ENCODE measurements around the gene HOXB13. TPM values are rescaled to one million over a fixed set of nuclear protein-coding genes. Genes with fewer than 3 reads are reported as not detected.
"Not testable (repeated sequence)": the region's sequence is repeated elsewhere in the genome, so short reads cannot be mapped to it uniquely, and the experiment has no call there.

The HOXB13 gene
- total RNA-seq, 1 donor from 2014 or later, result 0.10 TPM

DNA sequence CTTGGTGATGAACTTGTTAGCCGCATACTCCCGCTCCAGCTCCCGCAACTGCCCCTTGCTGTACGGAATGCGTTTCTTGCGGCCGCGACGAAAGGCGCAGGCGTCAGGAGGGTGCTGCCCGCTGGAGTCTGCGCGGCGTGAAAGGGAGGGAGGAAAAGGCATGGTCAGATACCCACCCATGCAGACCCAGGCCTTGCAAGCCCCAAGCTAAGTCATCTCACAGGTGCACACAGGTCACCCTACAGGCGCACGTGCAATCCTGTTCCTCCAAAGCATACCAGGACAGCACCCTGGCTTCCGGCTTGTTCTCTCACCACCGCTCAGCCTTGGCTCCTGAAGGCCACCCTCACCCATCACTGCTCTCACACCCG is 1.6 kb downstream of the HOXB13 start:
- DNase-seq (ENCODE audit: low read depth), result no peak

DNA sequence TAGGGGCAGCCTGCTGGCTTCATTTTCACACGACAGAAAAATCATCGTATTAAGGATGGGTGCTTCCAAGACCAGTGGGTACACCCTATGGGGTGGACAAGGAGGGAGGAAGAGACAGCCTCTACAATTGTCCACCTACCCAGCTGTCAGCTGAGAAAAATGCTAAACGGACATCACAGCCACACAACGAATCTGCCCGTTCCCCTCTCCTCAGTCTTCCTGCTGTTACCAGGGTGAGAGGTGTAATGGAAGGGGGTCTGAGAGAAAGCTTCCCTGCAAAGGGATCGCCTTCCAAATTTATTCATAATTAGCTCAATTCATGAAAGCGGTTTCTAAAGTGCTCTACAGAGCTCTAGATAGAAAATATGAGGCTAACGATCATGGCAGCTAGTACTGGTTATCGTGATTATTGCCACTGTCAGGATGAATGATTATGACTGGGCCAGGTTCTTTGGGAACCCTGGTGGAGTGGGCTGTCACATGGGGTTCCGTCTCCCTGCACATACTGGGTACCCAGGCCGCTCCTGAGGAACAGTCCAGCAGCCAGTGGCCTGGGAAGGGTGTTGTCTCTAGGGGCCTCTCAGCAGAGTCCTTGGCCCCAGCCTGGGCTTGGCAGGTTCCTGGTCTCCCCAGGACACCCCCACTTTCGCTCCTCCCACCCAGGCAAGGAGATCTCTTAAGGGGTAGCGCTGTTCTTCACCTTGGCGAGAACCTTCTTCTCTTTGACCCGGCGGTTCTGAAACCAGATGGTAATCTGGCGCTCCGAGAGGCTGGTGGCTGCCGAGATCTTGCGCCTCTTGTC is 2.2 kb downstream of the HOXB13 start:
- no peak for DNase-seq (ENCODE audit: low read depth)

DNA sequence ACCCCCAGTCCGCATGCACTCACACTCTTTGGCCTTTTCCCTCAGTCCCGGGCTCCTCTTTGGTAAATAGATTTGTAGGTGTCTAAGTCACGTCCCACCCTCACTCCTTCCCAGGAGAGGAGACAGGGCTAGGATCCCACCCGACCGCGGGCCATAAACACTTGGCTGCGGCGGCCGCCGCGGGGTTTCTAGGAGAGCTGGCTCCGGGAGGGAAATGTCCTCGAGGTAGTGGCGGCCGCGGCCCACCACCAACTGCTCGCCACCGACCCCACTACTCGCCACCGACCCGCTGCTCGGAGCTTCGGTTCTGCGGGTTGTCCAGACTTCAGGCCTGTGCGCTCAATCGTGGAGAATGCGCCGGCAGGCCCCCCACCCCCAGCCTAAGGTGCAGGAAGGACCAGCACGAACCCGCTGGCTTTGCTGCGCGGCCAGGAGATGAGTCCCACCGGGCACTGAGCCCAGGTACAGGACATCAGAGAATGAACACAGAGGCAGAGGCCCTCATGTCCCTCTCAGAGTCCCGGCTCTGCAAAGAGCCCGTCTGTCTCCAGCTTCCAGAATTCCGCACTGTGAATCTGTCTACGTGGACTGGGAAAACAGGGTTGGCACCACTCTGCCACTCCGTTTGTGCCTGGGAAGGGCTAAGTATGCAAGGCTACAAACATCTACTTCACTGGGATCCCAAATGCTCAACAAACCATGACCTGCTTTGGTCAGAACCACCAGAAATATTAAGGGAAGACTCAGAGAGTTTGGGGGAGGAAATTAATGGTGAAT is 3.1 kb downstream of the HOXB13 start:
- DNase-seq (ENCODE audit: low read depth), result no peak

DNA sequence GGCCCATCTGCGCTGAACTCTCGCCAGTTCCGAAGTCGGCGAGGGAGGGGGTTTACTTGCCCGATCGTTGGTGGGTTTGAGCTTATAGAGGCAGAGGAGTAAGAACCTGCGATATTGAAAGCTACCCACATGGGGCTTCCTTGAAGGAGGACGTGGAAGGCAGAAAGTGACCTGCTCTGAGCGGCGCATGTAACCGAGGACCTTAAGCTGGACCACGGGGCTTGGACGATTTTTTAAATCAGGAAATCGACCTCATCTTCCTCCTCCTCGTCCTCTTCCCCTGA is 3.6 kb downstream of the HOXB13 start:
- DNase-seq (ENCODE audit: low read depth), result no peak

DNA sequence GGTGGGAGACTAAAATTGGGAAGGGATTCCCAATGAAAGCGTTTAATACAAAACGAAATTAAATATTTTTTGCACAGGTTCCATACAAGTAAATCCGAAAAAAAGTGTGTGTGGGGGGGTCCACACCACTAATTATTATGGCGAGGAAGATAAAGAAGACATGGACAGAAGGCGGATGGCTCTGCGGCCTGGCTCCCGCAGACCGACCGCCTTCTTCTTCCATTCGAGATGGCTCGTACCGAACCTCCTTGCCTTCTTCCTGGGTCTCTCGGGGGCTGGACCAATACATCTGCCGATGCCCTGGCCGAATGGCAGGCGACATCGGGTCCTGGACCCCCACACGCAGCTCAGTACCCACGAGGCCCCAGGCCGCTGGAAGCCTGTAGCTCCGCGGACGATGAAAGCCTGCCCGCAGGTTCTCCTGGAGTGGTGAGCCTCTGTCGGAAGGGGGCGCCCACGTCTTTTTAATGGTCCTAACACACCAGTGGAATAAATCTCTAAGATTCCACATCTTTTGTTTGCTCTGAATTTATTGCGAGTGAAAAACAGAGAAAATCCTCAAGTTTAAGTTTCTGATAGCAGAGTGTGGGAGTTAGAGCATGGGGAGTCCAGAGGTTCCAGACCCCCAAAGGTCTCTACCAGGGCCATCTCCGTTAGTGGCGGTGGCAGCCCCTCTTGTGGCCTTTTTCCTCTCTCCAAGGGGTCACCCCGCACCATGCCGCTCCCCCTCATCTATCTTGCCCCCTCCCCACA is 4.1 kb downstream of the HOXB13 start:
- DNase-seq (ENCODE audit: low read depth), result peak; percentile 54

DNA sequence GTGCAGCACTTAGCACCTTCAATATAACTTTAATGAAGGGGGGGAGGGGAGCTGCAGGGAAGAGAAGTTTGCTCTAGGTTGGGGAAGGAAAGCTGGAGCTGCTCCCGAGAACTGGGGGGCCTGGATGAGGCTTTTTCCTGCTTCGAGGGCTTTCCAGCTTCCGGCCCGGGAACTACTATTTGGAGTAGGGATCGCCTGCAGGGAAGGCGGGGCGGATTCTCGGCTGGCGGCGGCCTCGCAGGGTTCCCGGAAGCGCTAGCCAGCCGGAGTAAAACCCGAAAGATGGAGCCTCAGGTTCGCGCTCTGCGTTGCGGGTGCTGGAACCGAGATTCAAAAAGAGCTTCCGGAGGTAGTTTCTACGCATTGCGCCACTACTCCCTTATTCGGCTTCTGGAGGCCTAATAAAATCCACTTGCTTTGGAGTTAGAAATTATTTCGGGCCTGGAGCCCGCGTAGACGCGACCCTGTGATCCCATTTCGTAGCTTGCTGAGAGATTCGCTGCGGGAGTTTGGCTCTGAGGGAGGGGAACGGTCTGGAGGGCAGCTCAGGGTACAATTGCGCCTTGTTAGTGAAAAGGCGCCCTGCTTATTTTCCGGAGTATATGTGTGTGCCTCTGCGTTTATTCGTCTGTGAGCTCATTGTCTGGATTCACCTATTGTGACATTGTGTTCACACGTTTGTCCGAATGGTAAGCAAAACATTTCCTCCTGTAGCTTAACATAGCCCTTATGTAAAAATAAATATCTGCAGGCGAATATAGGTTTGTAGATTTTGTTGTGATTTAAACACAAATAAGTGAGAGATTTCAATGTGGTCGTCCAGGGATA is 4.9 kb downstream of the HOXB13 start:
- DNase-seq (ENCODE audit: low read depth), result no peak

DNA sequence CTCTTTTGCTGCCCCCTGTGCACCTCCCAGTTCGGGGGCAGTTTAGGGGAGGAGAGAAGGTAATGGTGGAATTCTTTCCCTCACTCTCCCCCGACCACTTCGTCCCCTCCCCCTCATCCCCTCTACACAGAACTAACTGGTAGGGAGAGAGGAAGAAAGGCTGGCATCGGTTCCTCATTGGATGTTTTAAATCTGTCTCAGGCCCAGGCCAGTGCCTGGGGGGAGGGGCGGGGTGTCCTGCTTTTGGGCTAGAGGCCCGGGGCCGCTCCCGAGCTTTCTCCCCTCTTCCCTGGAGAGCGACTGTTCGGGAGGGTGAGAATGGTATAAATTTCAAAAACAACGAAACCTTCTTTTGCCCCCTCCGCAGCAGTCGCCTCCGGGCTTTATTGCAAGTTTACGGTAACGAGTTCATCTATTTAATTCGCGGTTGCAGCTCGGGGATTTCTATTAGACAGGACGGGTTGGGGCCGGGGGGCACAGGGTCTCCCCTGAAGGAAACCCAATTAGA is 5.6 kb downstream of the HOXB13 start, which contains the start of gene PRAC2:
PRAC2 (plus strand) TSS at position 271 of the 508 bp plus-strand sequence. CDS start 1,226 bp downstream, outside the sequence.
- no peak for DNase-seq (ENCODE audit: low read depth)

DNA sequence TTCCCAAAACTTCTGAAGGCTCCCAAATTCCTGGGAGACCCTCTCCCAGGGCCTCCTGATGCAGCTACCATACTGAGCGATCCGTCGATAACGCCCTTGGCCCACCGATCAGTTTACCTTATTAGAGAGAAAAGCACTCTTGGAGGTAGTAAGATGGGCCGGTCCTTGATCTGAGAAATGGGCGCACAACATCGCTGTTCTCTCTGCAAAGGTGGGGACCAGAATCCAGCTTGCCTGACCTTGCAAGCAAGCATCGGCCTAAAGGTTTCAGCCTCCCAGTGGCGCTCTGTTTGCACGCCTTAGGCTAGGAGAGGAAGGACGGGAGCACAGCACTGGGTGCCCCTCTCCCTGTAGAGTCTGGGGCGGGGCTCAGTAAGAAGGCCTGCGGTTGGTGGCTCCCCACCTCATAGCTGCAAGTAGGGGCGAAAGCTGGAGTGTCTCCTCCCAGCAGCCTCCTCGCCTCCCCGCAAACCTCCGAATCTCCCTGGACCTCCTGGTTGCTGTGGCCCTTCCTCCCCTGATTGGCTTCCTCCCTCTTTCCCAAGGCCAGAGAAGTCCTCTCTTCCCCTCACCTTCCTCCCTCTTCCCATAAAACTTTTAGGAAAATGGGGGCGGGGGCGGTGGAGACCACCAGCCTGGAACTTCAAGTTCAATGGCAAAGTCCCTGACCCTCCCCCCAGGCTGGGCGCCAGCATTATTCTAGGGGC is 6.2 kb downstream of the HOXB13 start, which contains the start of gene PRAC1:
PRAC1 (minus strand) TSS at position 318 of the 707 bp plus-strand sequence; CDS start at position 192, 126 bp downstream.
- DNase-seq (ENCODE audit: low read depth), result no peak

DNA sequence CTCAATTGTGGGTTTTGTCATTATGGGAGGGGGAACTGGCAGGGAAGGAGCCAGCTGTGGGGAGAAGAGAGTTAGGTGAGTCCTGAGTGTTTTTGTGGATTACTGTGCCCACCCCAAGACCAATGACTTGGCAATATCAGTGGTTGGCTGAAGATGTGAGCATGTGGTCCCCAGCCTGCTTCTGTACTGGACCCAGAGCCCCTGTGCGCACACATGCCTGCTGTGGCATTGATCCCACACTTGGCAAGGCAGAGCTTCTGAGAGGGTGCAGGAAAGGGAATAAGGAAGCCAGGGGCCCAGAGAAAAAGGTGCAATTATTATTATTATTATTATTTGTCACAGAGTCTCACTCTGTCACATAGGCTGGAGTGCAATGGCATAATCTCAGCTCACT is 7.5 kb downstream of the HOXB13 start:
- no peak for DNase-seq (ENCODE audit: low read depth)

DNA sequence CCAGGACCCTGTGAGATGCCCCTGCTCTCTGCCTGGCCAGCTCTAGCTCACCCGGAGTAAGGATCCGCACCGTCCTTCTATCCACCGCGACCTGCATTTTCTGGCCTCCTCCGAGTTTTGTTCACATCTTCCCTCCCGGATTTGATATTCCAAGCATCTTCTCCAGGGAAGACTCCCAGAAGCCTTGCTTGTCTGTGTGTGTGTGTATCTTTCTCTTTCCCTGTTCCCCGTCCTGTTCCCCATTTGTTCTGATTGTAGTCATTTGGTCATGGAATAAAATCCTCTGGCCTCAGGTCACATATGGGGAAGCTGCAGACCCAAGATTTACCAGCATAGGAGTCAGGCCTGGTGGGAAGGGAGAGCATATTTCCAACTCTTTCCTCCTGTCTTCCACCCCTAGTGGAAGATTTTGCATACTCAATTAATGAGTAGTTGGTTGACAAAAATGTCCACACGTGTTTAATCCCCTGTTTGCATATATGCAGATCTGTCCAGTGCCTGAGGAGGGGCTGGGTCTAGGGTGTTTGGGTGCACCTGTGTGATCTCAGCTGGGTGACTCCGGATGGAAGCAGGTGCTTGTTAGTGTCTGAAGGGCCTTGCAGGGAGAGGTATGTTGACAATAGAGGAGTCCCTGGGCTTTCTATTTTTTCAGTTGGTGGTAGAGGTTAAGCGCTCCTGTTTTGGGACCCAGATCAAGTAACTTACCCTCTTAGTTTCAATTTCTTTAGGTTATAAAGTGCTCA is 8.1 kb downstream of the HOXB13 start:
- no peak for DNase-seq (ENCODE audit: low read depth)

DNA sequence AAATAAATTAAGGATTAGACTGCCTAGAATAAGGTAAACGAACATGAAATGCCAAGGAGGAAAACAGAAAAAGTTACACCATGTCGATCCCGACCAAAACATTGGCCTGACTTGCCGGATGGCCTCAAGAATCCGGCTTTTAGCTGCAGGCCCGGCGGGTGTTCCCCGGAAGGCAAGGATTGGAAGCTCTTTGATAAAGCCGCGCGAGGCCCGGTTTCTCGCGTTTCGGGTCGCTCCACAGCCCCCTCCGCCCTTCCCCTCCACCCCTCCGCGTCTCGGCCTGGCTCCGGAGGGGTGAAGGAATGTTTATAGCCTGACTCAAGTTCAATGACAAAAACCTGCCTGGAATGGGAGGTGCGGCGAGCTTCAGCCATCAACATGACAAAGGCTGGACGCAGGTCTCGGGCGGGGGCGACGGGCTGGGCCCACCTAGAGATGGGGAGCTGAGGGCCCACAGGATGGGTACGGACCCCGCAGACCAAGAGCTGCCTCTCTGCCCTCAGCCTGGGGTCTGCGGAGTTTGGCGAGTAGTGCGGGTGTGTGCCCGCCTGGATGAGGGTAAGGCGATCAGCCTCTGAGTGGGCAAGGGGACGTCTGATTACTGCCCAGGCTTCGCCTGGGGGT is 8.8 kb downstream of the HOXB13 start:
- DNase-seq (ENCODE audit: low read depth), result no peak

DNA sequence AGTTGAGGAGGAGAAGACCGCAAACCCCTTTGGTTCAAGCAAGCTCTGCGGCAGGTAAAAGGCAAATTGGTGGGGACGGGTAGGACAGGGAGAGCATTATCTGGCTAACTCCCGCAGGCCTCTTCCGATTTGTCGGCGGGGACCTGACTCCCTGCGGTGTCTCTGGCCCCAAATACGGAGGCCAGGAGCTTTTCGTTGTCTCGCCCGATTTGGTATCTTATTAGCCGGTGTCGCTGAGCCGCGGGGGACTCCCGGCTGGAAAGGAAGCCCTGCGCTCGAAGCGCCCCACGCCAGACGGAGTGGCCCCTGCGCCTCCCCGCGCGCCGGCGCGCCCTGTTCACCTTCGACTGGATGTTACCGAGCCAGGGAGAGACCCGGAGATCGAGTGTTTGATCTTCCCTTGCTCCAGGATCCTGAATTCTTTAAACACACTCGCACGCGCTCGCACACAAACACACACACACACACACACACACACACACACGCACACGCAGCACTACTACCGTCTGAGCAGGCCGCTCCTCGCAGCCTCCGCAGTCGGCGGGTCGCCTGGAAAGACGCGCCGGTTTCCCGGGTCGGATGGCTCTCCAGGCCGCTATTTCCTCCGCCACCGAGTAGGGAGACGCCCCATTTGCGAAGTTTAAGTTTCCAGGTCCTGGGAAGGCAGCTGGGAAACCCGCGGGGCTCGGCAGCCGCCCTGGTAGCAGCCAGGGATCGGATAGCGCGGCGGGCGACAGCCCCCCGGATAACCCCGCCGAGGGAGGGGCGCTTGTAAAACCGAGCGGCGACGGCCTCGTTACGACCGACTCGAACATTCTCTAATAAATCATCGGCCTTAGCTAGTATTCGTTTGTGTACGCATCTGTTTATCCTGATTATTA is 9.5 kb downstream of the HOXB13 start:
- DNase-seq (ENCODE audit: low read depth), result no peak

DNA sequence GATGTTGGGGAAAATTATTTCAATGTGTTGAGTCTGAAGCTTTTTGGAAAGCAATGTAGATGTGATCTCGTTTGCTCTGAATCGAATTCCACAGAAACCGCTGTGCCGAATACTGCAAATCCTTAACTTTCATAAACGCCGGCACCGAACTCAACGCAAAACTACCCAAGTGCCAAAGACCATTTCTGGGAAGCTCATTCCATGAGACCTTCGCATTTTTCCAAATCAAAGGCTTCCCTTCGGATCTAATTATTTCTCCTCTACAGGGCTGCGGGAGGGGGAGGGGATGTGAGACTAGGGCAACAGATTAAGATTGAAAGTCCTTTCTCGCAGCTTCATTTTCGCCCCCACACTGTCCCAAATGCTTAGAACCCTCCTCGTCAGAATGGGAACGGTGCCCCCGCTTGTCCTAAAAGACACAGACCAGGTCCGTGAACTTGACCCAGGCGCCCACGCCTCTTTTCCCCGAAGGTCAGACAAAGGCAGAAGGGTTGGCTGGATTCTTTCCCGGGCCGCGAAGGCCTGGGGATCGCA is 10.3 kb downstream of the HOXB13 start:
- no peak for DNase-seq (ENCODE audit: low read depth)

DNA sequence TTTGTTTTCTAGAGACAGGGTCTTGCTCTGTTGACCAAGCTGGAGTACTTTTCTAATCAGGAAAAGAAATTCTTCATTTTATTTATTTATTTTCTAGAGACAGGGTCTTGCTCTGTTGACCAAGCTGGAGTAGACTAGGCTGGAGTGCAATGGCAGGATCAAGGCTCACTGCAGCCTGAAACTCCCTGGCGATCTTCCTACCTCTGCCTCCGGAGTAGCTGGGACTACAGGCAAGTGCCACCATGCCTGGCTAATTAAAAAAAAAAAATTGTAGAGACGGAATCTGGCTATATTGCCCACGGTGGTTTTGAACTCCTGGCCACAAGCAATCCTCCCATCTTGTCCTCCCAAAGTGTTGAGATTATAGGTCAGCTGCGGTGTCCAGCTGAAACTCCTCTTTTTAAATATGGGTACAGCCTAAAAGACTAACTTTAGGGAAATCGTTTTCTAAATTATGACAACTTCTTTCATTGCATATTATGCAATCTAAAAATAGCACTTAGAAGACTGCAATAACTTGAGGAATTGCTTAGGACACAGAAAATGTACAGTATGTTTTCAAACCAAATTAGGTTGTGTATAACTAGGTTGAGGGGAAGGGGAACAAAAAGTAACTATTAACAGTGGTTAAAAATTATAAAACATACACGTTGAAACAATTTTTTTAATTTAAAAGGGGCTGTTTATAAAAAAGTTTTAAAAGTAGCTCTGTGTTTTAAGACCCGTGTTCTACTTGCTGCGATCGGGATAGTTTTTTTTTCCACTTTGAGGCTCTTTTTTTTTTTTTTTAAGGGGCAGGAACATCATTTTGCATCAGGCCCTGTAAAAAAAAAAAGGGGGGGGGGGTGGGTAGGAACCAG is 11.0 kb downstream of the HOXB13 start:
- DNase-seq (ENCODE audit: low read depth), result no peak

DNA sequence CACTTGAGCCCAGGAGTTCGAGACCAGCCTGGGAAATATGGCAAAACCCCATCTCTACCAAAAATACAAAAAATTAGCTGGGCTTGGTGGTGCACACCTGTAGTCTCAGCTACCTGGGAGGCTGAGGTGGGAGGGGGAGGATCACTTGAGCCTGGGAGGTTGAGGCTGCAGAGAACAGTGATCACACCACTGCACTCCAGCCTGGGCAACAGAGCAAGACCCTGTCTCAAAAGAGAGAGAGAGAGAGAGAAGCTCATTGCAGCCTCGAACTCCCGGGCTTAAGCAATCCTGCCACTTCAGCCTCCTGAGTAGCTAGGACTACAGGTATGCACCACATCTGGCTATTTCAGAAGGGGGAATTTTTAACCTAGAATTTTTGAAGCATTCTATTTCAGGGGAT is 12.0 kb downstream of the HOXB13 start:
- not testable (repeated sequence) for DNase-seq (ENCODE audit: low read depth)

DNA sequence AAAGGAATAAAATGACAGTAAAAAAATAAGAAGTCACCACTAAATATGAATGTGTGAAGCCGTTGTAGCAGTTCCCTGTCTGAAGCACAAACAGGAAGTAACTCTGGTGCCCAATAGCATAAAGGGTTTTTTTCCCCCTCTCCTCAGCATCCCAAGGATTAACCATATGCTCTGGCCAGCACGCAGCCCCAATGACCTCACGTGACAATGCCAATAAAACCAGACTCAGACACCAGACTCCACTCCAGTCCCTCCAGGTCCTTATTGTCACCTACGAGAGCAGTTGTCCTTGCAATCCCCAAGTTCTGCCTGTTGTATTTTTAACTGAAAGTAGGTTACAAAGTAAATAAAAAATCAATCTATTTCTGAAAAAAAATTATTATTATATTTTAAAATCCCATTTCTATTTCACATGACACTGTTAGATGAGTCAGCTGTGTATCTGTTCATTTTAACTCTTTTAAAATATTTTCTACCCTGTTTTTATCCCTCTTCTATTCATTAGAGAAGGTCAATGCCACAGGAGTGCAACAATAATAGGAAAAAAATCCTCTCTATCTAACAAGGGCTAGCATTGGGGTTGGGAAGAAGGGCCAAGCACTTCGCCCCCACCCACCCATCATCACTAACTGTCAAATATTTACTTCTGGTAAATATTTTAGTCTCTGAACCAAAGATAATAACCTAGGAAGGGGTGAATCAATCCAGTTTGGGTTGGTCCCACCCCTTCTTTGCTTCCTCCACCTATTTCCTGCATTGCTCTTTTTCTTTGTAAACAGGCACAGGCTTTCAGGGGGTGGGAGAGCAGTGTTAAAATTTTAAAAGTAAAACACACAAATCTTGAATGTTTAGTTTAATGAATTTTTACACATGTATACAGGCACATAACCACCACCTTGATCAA is 12.8 kb downstream of the HOXB13 start:
- DNase-seq (ENCODE audit: low read depth), result no peak

All from renal cortical epithelial cell (primary cell).